Measurements from ENCODE around the gene ARHGEF3.

ARHGEF3 gene

DNA sequence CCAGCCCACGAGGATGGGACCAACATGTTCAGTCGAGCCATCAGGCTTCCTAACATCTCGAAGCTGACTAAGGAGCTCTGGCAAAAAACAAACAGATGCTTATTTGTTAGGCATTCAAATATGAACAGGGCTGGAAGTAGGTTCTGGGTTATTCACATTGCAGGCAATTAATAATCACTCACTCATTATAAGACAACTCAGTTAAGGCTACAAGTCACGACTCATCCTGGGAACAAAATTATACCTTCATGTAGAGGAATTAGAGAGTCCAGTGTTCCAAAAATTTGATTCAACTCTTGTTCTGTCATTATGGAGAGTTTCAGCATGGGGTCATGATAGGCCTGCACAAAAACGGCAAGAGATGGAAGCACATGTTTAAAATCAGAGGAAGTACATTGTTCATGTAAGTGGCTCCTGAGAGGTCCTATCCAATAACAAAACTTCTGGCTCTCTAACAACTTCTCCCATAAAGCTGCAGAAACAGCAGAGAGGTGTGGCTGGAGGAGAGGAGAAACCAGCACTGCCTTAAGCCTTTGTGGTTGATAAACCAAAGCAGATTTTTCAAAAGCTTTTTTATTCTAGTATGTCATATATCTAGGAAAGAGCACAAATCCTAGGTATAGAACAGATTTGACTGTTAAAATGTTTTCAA is 50.6 kb downstream of the ARHGEF3 start:
- no peak overlapping the region for H3K27ac ChIP-seq (ENCODE audit: extremely low read depth, low read depth, low read length)
- ChIA-PET CTCF (interaction anchor here (0.6 to 0.7 kb wide), 2 partner anchors 16 to 49 kb away, joined by 3 to 5 read pairs; no protein-coding TSS in a partner anchor), POLR2A (no interaction called here)
- peaks cover 4 to 29% of the 10 kb centered on the region in 2 experiments; a peak in 2 of 3 replicates for H3K36me3 ChIP-seq (ENCODE audit: control insufficient read depth in 2 of 2, insufficient read depth in 1 of 2, low read length in 2 of 2)
- TF ChIP-seq, protein P1, sequence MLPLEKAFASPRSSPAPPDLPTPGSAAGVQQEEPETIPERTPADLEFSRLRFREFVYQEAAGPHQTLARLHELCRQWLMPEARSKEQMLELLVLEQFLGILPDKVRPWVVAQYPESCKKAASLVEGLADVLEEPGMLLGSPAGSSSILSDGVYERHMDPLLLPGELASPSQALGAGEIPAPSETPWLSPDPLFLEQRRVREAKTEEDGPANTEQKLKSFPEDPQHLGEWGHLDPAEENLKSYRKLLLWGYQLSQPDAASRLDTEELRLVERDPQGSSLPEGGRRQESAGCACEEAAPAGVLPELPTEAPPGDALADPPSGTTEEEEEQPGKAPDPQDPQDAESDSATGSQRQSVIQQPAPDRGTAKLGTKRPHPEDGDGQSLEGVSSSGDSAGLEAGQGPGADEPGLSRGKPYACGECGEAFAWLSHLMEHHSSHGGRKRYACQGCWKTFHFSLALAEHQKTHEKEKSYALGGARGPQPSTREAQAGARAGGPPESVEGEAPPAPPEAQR (tag by site-specific recombination; IDR thresholded peaks at IDR 0.05) = no peak
- TF ChIP-seq ZNF629 (tag by site-specific recombination; IDR thresholded peaks at IDR 0.05) (no peak), ZNF600 (tag by site-specific recombination; IDR thresholded peaks at IDR 0.05) (no peak), ZNF324 (tag by site-specific recombination; IDR thresholded peaks at IDR 0.05) (no peak), ZNF112 (tag by site-specific recombination; IDR thresholded peaks at IDR 0.05) (no peak), KLF7 (tag by site-specific recombination; IDR thresholded peaks at IDR 0.05; ENCODE audit: borderline replicate concordance) (no peak), ZNF777 (tag by site-specific recombination; IDR thresholded peaks at IDR 0.05; ENCODE audit: borderline replicate concordance) (no peak), ZFP69B (tag by site-specific recombination; IDR thresholded peaks at IDR 0.05) (no peak), ZNF404 (tag by site-specific recombination; IDR thresholded peaks at IDR 0.05) (no peak), ZNF677 (tag by site-specific recombination; IDR thresholded peaks at IDR 0.05) (no peak), GLIS2 (tag by site-specific recombination; IDR thresholded peaks at IDR 0.05) (no peak), ZNF701 (tag by site-specific recombination; IDR thresholded peaks at IDR 0.05) (no peak)
- TF ChIP-seq, protein P2, sequence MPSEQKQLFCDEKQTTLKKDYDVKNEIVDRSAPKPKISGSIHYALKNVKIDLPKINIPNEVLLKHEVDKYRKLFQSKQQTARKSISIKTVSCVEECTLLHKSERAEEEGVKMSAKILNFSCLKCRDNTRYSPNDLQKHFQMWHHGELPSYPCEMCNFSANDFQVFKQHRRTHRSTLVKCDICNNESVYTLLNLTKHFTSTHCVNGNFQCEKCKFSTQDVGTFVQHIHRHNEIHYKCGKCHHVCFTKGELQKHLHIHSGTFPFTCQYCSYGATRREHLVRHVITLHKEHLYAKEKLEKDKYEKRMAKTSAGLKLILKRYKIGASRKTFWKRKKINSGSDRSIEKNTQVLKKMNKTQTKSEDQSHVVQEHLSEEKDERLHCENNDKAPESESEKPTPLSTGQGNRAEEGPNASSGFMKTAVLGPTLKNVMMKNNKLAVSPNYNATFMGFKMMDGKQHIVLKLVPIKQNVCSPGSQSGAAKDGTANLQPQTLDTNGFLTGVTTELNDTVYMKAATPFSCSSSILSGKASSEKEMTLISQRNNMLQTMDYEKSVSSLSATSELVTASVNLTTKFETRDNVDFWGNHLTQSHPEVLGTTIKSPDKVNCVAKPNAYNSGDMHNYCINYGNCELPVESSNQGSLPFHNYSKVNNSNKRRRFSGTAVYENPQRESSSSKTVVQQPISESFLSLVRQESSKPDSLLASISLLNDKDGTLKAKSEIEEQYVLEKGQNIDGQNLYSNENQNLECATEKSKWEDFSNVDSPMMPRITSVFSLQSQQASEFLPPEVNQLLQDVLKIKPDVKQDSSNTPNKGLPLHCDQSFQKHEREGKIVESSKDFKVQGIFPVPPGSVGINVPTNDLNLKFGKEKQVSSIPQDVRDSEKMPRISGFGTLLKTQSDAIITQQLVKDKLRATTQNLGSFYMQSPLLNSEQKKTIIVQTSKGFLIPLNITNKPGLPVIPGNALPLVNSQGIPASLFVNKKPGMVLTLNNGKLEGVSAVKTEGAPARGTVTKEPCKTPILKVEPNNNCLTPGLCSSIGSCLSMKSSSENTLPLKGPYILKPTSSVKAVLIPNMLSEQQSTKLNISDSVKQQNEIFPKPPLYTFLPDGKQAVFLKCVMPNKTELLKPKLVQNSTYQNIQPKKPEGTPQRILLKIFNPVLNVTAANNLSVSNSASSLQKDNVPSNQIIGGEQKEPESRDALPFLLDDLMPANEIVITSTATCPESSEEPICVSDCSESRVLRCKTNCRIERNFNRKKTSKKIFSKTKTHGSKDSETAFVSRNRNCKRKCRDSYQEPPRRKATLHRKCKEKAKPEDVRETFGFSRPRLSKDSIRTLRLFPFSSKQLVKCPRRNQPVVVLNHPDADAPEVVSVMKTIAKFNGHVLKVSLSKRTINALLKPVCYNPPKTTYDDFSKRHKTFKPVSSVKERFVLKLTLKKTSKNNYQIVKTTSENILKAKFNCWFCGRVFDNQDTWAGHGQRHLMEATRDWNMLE (tag by site-specific recombination; conservative IDR thresholded peaks at IDR 0.05; ENCODE audit: low read depth) = no peak
- TF ChIP-seq, protein P3, sequence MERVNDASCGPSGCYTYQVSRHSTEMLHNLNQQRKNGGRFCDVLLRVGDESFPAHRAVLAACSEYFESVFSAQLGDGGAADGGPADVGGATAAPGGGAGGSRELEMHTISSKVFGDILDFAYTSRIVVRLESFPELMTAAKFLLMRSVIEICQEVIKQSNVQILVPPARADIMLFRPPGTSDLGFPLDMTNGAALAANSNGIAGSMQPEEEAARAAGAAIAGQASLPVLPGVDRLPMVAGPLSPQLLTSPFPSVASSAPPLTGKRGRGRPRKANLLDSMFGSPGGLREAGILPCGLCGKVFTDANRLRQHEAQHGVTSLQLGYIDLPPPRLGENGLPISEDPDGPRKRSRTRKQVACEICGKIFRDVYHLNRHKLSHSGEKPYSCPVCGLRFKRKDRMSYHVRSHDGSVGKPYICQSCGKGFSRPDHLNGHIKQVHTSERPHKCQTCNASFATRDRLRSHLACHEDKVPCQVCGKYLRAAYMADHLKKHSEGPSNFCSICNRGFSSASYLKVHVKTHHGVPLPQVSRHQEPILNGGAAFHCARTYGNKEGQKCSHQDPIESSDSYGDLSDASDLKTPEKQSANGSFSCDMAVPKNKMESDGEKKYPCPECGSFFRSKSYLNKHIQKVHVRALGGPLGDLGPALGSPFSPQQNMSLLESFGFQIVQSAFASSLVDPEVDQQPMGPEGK (tag by site-specific recombination; IDR thresholded peaks at IDR 0.05) = no peak
- TF ChIP-seq, protein P4, sequence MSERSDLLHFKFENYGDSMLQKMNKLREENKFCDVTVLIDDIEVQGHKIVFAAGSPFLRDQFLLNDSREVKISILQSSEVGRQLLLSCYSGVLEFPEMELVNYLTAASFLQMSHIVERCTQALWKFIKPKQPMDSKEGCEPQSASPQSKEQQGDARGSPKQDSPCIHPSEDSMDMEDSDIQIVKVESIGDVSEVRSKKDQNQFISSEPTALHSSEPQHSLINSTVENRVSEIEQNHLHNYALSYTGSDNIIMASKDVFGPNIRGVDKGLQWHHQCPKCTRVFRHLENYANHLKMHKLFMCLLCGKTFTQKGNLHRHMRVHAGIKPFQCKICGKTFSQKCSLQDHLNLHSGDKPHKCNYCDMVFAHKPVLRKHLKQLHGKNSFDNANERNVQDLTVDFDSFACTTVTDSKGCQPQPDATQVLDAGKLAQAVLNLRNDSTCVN (tag by site-specific recombination; optimal IDR thresholded peaks at IDR 0.05) = no peak
- TF ChIP-seq, protein P5, sequence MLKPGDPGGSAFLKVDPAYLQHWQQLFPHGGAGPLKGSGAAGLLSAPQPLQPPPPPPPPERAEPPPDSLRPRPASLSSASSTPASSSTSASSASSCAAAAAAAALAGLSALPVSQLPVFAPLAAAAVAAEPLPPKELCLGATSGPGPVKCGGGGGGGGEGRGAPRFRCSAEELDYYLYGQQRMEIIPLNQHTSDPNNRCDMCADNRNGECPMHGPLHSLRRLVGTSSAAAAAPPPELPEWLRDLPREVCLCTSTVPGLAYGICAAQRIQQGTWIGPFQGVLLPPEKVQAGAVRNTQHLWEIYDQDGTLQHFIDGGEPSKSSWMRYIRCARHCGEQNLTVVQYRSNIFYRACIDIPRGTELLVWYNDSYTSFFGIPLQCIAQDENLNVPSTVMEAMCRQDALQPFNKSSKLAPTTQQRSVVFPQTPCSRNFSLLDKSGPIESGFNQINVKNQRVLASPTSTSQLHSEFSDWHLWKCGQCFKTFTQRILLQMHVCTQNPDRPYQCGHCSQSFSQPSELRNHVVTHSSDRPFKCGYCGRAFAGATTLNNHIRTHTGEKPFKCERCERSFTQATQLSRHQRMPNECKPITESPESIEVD (tag by site-specific recombination; IDR thresholded peaks at IDR 0.05) = no peak
- H3K9me3 ChIP-seq (ENCODE audit: control insufficient read depth, insufficient read depth, low read depth, low read length) = no peaks in the 10 kb centered on the region
- H3K4me1 ChIP-seq (ENCODE audit: control insufficient read depth, insufficient read depth, low read length) = no peaks in the 10 kb centered on the region
- no peak overlapping the region for H3K4me3 ChIP-seq (ENCODE audit: low read depth, low read length)

Measured in HEK293 (cell line).